ENCODE results near the gene NSMCE4A.

DNA sequence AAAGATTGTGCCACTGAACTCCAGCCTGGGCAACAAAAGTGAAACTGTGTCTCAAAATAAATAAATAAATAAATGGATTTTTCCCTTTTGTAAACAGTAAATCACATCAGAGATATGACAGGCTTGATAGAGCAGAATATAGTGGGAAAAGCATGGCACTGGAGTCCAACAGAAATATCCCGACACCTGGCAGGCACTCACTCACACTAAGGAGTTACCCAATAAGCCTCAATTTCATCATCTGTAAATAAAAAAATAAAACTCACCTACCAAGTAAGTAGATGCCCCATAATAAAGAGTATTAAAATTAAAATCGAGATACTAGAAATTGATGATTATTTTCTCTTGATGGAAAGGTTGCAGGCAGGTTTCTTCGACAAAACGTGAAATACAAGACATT is 48.9 kb downstream of the NSMCE4A start:
- TF ChIP-seq, protein P1, sequence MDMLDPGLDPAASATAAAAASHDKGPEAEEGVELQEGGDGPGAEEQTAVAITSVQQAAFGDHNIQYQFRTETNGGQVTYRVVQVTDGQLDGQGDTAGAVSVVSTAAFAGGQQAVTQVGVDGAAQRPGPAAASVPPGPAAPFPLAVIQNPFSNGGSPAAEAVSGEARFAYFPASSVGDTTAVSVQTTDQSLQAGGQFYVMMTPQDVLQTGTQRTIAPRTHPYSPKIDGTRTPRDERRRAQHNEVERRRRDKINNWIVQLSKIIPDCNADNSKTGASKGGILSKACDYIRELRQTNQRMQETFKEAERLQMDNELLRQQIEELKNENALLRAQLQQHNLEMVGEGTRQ (CRISPR knock-in tag; IDR thresholded peaks at IDR 0.05): no peak
- TF ChIP-seq, protein P2, sequence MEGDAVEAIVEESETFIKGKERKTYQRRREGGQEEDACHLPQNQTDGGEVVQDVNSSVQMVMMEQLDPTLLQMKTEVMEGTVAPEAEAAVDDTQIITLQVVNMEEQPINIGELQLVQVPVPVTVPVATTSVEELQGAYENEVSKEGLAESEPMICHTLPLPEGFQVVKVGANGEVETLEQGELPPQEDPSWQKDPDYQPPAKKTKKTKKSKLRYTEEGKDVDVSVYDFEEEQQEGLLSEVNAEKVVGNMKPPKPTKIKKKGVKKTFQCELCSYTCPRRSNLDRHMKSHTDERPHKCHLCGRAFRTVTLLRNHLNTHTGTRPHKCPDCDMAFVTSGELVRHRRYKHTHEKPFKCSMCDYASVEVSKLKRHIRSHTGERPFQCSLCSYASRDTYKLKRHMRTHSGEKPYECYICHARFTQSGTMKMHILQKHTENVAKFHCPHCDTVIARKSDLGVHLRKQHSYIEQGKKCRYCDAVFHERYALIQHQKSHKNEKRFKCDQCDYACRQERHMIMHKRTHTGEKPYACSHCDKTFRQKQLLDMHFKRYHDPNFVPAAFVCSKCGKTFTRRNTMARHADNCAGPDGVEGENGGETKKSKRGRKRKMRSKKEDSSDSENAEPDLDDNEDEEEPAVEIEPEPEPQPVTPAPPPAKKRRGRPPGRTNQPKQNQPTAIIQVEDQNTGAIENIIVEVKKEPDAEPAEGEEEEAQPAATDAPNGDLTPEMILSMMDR (IDR thresholded peaks at IDR 0.05): no peak
- TF ChIP-seq PRRX2 (CRISPR knock-in tag; IDR thresholded peaks at IDR 0.05): no peak
